ENCODE measurements around the gene OR9Q1.
"Not testable (repeated sequence)": the region's sequence is repeated elsewhere in the genome, so short reads cannot be mapped to it uniquely, and the experiment has no call there.

The OR9Q1 gene

DNA sequence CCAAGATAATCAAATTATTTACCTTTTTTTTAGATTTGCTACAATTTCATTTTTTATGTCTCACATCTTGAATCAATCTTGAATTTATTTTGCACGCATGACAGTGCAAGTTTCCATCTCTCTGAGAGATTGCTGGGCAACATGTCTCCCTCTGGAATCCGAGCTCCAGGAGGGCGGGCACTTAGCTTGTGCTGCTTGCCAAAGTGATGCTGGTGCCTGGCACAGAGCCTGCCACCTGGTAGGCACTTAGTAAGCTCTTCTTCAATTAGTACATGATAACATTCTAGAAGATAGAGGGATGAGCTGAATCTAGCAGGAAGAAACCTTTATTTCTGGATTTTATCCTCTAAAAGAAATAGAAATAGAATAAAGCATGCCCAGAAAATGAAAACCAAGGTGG lies 129.1 kb downstream of the OR9Q1 start:
- no peak for DNase-seq

DNA sequence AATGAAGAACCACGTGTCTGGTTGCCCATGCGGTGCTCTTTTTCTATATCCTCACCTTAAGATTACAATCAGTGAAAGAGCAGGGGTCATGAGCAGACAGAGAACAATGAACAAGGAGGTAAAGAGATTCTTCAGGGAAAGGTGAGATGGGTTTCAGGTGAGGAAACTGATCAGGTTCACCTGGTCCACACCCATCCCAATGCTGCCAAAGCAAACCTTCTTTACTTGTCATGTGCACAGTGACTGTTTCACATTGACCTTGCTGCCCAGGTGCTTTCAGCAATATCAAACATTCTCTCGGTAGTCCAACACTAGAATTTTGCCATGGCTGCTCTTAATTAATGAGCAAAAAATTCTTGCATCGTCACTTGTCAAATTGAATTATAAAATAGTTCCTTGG lies 140.7 kb downstream of the OR9Q1 start:
- no peak for DNase-seq

DNA sequence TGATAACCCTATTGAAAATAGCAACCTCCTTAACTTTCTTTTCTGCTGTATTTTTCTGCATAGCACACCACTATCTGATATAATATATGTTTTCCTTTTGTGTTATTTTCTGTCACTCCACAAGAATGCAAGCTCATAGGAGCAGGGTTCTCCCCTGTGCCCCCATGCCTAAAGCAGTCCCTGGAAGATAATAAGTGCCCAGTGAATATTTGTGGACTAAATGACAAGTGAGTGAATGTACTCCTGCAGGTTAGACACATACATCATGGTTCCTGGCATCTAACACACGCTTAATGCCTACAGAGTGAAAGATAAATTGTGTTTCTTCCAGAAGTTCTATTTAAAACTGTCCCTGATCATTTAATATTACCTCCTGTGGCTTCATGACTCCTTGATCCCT lies 141.3 kb downstream of the OR9Q1 start:
- DNase-seq, result no peak

DNA sequence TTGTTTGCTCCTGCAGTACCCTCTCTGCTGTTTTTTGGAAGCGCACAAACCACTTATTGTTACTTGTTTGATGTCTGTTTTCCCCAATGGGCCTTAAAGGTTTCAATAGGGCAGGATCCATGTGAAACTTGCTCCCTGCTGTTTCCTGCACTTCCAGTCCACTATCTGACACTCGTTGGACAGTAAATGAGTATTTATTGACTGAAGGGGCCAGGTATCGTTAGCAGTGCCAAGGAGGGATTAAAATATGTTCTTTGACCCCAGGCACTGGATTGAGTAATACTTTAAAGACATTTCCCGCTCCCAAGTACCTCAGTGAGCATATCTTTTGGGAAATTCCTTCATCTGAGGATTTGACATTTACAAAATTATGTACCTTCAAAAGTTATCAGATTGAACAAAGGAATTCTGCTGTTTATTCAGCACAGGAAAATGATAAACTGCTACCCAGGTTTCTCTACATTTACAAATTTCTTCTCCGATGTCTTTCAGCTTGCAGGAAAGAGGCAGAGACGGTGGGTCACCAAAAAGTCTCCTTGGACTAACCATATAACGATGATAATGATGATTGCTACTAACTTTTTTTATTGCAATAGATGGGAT lies 141.9 kb downstream of the OR9Q1 start:
- DNase-seq, result no peak

DNA sequence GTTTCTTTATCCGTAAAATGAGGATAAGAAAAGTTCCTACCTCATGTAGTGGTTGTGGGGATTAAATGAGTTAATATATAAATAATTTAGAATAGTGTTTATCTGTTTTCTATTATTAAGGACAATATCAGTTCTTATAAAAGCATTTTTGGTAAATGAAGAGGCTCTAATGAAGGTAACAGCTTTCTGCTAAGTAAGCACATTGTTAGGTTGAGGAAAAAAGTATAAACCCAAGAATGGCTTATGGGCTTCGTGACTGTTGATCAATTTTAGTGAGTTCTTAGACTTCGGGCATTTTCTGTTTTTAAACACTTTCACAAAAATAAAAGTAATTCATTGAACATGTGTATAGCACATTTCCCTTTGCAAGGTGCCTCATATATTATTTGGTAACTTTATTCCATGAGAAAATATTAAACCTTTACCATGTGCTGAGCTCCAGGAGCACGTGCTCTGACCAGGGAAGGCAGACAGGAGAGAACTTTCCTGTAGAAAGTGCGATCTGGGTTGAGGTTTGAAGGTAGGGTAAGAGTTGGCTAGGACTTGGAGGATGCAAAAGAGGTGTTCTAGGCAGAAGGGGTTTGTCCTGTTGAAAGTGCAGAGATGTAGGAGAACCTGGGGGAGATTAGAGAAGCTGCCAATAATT lies 153.9 kb downstream of the OR9Q1 start:
- no peak for DNase-seq

DNA sequence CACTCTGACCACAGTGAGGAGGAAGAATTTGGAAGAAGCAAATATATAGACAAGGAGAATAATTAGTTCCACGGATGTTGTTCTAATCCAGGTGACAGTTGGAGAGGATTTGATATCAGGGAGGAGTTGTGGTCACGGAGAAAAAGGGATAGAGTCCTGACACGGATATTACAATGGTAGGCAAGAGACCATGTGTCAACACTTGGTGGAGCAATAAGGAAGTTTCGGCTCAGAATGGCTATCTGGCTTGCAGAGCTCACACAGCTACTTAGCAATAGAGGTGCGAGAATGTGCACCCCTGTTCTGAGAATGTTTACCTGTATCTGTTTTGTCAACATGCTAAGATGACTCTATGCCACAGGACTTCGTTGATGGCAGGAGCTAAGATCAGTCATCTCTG lies 154.8 kb downstream of the OR9Q1 start:
- no peak for DNase-seq

DNA sequence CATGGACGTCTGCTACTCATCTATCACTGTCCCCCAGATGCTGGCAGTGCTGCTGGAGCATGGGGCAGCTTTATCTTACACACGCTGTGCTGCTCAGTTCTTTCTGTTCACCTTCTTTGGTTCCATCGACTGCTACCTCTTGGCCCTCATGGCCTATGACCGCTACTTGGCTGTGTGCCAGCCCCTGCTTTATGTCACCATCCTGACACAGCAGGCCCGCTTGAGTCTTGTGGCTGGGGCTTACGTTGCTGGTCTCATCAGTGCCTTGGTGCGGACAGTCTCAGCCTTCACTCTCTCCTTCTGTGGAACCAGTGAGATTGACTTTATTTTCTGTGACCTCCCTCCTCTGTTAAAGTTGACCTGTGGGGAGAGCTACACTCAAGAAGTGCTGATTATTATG lies 156.0 kb downstream of the OR9Q1 start:
- DNase-seq, result no peak

DNA sequence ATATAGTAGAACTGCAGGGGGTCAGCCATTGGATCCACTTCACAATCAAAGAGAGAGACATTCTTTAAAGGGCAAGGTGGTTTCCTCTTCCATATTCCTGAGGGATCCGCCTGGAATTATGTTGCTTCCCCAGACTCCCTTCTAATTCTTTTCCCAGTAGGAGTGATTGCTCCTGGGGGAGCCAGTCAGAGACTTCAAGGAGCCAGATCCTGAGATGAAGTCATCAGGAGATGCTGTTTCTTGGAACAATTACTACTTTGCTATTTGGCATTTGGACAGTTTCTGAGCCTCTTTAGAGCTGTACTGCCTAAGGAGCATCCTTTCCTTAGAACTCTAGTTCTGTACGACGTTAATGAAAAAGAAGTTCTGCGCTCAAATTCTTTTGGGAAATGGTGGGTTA lies 163.3 kb downstream of the OR9Q1 start:
- no peak for DNase-seq

DNA sequence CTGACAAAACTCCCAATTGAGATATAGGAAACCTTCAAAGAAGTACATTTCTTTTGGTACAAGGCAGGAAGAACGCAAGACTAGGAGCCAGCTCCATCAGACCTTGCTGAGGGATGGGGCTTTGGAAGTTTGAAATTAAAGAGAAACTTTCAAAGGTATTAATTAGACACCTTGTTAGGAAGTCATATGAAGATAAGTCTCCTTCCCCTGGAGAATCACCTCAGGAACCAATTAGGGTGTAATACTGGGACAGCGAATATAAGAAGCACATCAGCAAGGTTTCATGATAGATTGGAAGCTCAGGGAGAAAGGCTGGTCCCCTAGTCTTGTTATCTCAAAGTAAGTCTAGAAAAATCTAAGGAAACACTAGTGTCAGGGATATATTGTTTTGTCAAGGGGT lies 165.1 kb downstream of the OR9Q1 start, which contains the start of gene OR9Q2:
Gene OR9Q2 (plus strand): TSS at position 301 of the 400 bp plus-strand sequence. CDS start 1,421 bp downstream, outside the sequence.
- DNase-seq, result no peak

DNA sequence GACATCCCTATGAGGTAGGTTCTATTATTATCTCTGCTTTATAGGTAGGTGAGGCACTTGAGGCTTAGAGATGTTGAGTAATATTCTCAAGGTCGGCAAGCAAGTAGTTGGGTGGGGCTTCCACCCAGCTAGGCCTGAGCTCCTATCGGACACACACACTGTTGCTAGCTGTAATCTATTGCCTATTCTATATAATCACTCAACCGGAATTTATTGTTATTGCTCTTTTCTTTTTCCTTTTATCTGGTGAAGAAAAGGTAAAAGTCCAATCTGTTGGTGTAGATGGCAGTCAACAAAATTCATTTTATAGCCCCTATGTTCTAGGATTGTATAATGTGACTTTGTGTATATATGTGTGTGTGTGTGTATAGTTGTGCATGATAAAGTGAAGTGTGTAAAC lies 168.5 kb downstream of the OR9Q1 start:
- no peak for DNase-seq

DNA sequence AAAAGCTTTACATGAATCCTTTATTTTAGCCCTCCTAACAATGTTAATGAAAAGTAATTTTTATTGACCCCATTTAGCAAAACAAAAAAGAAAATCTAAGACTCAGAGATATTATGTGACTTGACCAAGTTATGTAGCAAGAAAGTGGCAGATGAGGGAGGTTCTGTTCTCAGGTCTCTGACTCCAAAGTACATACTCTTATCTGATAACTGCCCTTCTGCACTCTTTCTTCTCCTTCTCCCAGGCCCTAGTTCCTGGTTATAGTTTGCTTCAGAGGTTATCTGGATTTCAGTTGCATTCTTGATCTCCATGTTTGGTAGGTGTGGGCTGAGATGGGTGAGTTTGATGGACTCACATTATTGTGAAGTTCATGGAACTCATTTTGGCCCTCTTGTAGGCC lies 169.7 kb downstream of the OR9Q1 start:
- DNase-seq, result no peak

DNA sequence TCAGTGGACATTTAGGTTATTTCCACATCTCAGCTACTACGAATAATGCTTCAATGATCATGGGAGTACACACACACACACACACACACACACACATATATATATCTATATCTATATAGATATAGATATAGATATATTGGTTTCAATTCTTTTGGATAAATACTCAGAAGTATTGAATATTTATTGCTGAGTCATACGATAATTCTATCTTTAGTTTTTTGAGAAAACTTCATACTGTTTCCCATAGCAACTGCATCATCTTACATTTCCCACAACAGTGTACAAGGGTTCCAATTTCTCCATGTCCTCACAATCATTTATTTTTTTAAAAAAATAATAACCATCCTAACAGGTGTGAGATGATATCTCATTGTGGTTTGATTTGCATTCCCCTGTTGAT lies 172.3 kb downstream of the OR9Q1 start:
- DNase-seq, result no peak

DNA sequence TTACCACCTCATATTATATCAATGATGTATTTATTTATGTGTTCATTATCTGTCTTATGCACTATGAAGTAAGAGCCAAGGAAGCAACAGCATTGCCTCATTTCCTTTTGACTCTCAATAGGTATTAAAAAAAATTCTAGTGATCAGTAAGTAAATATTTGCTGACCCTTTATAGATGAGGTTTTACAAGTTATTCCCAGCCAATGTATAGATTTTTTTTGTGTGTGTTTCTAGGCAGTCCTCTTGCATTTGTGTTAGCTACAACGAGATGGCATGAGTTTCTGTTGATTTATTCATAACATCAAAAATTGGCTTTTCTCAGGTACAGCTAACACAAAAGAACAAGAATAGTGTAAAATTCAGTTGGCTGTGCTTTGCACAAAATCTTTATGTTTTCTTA lies 175.6 kb downstream of the OR9Q1 start:
- no peak for DNase-seq

DNA sequence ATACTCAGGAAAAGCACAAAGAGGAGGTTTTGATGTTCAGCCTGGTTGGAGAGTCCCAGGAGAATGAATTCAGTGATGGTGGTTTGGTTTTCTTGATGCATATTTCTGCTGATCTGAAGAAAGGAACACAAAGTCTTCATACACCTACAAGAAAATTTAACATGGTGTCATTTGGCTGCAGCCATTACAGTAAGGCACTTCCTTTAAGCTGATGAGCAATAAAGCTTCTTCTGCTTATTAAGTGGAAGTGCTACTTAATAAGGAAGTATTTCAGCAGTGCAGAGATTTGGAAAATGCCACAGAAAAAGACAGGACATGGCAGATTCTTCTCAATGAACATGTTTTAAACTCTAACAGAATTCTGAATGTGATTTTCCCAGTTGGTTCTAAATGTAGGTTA lies 180.4 kb downstream of the OR9Q1 start, which contains the start of gene OR1S2:
Gene OR1S2 (minus strand): TSS at position 101 of the 400 bp plus-strand sequence. CDS start 0 bp downstream, at position 101.
- DNase-seq, result no peak

DNA sequence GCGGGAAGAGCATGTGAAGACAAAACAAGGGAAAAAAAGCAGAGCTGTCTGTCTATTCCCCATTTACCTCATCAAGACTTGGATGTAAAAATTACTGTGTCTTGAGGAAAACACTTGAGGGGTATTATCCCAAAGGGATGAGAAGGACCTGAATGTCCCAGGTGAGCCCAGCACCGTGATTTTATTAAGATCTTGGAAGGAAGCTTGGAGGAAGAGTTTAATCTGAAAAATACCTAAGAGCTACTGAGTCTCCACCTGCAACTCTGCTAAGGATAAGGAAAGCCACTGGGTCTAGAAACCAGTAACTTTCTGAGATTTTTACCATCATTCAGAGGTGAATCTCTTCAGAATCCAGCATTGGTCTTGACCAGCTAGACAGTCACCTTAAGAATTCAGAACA lies 188.7 kb downstream of the OR9Q1 start, which contains the start of gene OR1S1:
Gene OR1S1 (plus strand): TSS at position 301 of the 400 bp plus-strand sequence.
- not testable (repeated sequence) for DNase-seq

DNA sequence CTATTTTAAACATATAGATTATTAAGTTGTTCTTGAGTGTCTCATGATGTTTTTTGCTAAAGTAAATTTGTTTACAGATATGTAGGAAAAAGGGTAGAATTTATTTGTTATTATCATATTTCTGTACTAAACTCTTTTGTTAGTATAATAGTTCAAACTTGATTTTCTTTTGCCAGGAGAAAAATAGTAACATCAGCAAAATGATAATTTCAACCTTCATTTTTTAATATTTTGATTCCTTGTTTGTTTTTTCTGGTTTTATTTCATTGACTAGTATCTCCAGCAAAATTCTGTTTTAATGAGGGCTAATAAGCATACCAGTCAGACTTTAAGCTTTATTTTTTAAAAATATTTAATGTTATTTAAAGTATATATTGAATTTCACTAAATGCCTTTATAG lies 192.8 kb downstream of the OR9Q1 start:
- no peak for DNase-seq

DNA sequence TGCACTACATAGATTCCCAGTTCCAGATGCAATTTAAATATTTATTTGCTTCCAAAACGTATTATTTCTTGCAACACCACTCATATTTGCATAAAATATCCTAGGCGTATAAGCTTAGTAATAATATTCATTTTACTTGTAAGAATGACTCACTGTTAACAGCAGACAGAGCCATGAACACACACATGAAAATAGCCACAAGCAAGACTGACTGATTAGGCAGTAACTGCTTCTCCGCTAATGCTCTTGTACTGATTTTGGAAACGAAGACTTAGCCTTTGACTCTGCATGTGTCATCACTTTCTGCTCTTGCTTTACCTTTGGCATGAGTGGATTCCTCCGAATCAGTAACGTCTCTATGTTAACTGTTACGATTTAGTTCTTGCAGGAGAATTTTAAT lies 199.0 kb downstream of the OR9Q1 start:
- DNase-seq, result no peak

DNA sequence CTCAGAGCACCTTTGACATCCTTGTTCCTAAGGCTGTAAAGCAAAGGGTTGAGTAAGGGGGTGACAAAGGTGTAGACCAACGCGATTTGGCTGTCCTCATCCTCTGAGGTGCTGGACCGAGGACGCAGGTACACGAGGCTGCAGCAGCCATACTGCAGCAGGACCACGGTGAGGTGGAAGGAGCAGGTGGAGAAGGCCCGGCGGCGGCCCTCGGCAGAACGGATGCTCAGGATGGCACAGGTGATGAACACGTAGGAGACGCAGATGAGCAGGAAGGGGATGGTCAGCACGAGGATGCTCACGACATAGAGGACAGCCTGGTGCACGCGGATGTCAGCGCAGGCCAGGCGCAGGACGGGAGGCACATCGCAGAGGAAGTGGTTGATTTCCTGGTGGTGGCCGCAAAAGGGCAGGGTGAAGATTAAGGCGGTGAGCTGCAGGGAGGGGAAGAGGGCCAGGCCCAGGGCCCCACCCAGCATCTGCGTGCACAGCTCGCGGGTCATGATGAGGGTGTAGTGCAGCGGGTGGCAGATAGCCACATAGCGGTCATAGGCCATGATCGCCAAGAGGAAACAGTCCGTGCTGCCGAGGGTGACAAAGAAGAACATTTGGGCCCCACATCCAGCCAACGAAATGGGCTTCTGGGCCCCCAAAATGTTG lies 204.4 kb downstream of the OR9Q1 start:
- no peak for DNase-seq

Data from activated naive CD4-positive, alpha-beta T cell treated with Interleukin-2 at 50 U/mL for 16 hours (primary cell).